Measurements from ENCODE around the gene RAB3A. TPM values are rescaled to one million over a fixed set of nuclear protein-coding genes. Genes with fewer than 3 reads are reported as not detected.

Gene RAB3A
- total RNA-seq, 4 donors from 2014 or later = 0.91 to 2.7 (median 2.1) TPM

DNA sequence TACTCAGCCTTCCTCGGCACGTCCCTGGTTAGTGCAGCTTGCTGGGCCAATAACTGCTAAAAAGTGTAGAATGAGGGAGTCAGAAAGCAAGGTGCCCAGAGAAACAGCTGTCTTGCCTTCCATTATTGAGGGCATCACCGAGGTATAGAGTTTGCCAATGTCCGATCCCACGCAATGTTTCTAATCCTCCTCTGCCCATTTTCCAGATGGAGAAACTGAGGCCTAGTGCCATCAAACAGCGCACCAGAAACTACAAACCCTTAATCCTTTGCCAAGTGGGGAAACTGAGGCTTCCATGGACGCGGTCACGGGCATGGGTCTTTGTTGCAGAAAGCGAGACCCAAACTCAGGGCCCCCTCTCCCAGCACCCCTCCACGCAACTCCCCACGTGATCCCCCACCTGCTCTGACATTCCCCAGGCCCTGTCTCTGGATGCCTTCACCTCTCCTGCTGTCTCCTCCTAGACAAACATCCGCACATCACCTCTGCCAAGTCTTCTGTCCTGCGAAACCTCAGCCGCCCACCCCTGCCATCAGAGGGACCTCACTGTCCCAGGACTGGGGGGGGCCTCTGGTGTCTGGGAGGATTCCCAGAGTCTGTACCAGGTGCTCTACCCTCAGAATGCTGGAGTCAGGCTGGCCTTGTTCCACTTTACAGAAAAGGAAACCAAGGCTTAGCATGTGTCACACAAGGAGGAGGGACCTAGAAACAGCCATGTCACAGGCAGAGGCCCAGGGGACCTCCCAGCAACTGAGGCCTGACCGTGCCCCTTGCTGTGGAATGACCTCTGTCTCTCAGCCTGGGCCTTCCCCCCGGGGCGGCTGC lies 23.3 kb upstream of the RAB3A start:
- 82 to 83% methylated on average over 18 of the region's 18 CpGs for WGBS, 2 donors
- intact Hi-C loops (cut with DNase I; ENCODE audit: low total_unique reads) = no loop called here
- H3K4me3 ChIP-seq (ENCODE audit: low read depth, poor library complexity, severe bottlenecking) = no peak overlapping the region
- DNase-seq (ENCODE audit: low spot score in 2 of 2) = no peak
- no peak for TF ChIP-seq CTCF (IDR thresholded peaks at IDR 0.05)
- no peak for TF ChIP-seq POLR2A (IDR thresholded peaks at IDR 0.05)

GRCh38 chr19:18225702-18226468 lies 22.0 kb upstream of the RAB3A start, which contains the start of gene PDE4C:
Gene PDE4C, minus strand, starts transcription at chr19:18226438. Its CDS starts 23 bp downstream, at chr19:18226415.
- DNase-seq (ENCODE audit: low spot score in 2 of 2) = no peak
- intact Hi-C loops (cut with DNase I; ENCODE audit: low total_unique reads) = no loop called here
- 5 to 8% methylated on average over 43 to 46 of the region's 51 CpGs for WGBS, 2 donors
- H3K4me3 ChIP-seq (ENCODE audit: low read depth, poor library complexity, severe bottlenecking) = no peak within 1 kb of the TSS
- TF ChIP-seq CTCF (IDR thresholded peaks at IDR 0.05) (no peak), POLR2A (IDR thresholded peaks at IDR 0.05) (no peak)

DNA sequence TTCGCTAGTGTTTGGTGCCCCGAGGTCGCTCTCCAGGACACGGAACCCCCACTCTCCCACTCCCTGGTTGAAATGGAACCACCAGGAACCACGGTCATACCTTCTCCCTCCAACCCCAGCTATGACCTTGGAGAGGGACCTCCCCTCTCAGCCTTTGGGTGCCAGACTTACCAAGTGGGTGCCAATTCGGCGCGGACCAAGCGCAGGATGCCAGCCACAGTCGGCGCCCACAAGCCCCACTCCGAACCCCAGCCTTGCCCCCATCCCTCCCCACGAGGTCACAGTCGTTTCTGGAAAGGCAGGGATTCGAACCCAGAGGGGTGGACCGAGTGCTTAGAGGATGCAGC lies 21.5 kb upstream of the RAB3A start:
- WGBS, 2 donors = 0 to 15% methylated on average over 1 to 16 of the region's 16 CpGs
- TF ChIP-seq CTCF (IDR thresholded peaks at IDR 0.05) (no peak), POLR2A (IDR thresholded peaks at IDR 0.05) (no peak)
- intact Hi-C loops (cut with DNase I; ENCODE audit: low total_unique reads) = no loop called here
- H3K4me3 ChIP-seq (ENCODE audit: low read depth, poor library complexity, severe bottlenecking) = no peak overlapping the region
- DNase-seq (ENCODE audit: low spot score in 2 of 2) = no peak

DNA sequence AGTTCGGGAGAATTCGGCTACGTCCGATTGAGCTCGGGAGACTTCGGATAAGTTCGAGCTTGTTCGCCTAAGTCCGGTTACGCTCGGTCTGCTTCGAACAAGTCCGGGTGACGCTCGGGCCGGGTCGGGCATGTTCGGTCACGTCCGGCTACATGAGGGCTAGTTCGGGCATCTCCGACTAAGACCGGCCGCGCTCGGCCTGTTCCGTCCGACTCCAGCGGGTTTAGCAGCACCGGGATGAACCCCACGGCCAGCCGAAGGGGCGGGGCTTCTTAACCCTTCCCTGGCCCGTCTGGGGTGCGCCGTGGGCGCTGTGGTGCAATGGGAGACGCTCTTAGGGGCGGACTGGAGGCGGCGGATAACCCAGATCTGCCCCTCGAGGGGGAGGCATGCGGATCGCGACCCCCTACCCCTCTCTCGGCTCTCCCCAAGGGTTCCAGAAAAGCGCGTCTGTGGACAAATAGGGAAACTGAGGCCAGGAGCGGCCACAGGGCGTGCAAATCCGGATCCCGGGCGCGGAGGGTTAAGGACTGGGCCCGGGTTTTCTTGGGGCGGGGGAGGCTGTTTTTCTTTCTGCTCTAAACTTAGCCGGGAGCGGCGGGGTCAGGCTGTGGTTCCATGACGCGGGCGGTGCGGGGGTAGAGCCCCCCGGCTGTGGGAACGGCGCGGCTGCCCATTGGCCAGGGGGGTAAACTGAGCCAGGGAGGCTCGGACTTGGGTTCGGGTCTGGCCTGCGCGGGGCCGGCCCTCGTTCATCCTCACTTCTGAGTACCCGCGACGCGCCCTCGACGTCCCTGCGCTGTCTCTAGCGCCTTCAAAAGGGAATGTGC lies 20.9 kb upstream of the RAB3A start:
- DNase-seq (ENCODE audit: low spot score in 2 of 2) = peak; percentile 97 to 99
- no peak for TF ChIP-seq POLR2A (IDR thresholded peaks at IDR 0.05)
- no peak for TF ChIP-seq CTCF (IDR thresholded peaks at IDR 0.05)
- intact Hi-C loops (cut with DNase I; ENCODE audit: low total_unique reads) = no loop called here
- H3K4me3 ChIP-seq (ENCODE audit: low read depth, poor library complexity, severe bottlenecking) = no peak overlapping the region
- WGBS, 2 donors = 1 to 2% methylated on average over 40 to 58 of the region's 81 CpGs

GRCh38 chr19:18223860-18224524 lies 20.1 kb upstream of the RAB3A start:
- TF ChIP-seq CTCF (IDR thresholded peaks at IDR 0.05) (no peak), POLR2A (IDR thresholded peaks at IDR 0.05) (no peak)
- intact Hi-C loops (cut with DNase I; ENCODE audit: low total_unique reads) = no loop called here
- no peak for DNase-seq (ENCODE audit: low spot score in 2 of 2)
- WGBS, 2 donors = 8 to 9% methylated on average over 37 to 39 of the region's 39 CpGs
- no peak overlapping the region for H3K4me3 ChIP-seq (ENCODE audit: low read depth, poor library complexity, severe bottlenecking)
